Measurements from ENCODE around the gene IL20RB.
"Not testable (repeated sequence)": the region's sequence is repeated elsewhere in the genome, so short reads cannot be mapped to it uniquely, and the experiment has no call there.

Gene IL20RB

DNA sequence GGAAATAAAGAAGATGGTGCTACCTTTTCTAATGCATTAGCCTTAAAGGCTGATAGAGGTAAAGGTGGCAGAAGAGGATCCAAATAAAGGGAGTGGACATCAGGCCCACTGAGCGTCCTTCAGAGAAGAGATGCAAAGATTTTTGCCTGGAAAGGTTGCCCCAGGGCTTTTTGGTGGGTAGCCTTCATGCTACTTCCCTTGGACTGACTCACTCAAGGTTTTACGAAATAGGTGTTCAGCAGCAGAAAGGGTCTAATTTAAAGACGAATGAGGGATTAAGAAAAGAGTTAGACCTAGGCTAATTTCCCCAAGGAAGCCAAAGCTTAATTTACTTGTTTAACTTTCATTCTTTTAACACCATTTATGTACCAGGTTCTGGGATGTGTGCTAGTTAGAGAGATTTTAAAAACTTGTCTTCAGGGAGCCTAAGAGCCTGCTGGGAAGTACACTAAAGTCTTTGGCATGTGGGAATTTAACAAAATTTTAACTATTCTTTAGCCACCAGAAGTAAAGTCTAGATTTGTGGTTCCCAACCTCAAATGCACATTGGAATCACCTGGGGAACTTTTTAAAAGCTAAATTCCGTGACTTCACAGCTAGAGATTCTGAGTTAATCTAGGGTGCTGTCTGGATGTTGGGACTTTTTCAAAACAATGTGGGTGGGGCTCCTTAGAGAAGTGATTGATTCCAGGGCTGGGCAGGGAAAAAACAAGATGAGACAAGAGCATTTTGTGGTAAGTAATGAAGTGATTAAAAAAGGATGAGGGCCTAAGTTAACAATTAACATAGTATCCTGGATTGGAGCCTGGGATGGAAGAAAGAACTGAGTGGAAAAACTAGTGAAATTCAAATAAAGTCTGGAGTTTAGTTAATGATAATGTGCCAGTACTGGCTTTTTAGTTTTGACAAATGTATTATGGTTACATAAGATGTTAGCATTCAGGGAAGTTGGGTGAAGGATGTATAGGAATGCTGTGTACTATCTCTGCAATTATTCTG is 3.4 kb downstream of the IL20RB start:
- TF ChIP-seq, protein P1, sequence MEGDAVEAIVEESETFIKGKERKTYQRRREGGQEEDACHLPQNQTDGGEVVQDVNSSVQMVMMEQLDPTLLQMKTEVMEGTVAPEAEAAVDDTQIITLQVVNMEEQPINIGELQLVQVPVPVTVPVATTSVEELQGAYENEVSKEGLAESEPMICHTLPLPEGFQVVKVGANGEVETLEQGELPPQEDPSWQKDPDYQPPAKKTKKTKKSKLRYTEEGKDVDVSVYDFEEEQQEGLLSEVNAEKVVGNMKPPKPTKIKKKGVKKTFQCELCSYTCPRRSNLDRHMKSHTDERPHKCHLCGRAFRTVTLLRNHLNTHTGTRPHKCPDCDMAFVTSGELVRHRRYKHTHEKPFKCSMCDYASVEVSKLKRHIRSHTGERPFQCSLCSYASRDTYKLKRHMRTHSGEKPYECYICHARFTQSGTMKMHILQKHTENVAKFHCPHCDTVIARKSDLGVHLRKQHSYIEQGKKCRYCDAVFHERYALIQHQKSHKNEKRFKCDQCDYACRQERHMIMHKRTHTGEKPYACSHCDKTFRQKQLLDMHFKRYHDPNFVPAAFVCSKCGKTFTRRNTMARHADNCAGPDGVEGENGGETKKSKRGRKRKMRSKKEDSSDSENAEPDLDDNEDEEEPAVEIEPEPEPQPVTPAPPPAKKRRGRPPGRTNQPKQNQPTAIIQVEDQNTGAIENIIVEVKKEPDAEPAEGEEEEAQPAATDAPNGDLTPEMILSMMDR (IDR thresholded peaks at IDR 0.05; ENCODE audit: low read depth, low read length, missing control alignments) = no peak
- no peak overlapping the region for H3K4me3 ChIP-seq (ENCODE audit: low read depth, low read length)
- DNase-seq (ENCODE audit: low read depth) = no peak

DNA sequence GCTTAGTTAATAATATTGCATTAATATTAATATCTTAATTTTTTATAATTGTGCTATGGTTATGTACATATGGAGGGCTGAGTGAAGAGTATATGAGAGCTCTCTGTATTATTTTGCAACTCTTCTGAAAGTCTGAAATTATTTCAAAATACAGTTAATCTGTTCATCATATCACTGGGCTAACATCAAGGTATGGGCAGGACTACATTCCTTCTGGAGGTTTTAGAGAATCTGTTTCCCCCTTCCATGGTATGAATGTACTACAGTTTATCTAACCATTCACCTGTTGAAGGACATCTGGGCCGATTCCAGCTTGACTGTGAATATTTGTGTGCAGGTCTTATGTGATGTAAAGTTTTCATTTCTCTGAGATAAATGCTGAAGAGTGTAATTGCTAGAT is 5.1 kb downstream of the IL20RB start:
- TF ChIP-seq, protein P1 (IDR thresholded peaks at IDR 0.05; ENCODE audit: low read depth, low read length, missing control alignments) = no peak
- no peak for DNase-seq (ENCODE audit: low read depth)
- no peak overlapping the region for H3K4me3 ChIP-seq (ENCODE audit: low read depth, low read length)

DNA sequence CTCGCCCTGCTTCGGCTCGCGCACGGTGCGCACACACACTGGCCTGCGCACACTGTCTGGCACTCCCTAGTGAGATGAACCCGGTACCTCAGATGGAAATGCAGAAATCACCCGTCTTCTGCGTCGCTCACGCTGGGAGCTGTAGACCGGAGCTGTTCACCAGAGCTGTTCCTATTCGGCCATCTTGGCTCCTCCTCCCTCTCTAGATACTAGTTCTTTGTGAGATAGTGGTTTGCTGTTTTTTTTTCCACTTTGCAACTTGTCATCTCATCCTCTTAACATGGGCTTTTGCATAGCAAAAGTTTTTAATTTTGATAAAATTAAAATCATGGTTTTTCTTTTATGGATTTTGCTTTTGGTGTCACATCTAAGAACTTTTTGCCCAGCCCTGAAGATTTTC is 11.8 kb downstream of the IL20RB start:
- DNase-seq (ENCODE audit: low read depth); H3K4me3 ChIP-seq (ENCODE audit: low read depth, low read length): not testable (repeated sequence)

DNA sequence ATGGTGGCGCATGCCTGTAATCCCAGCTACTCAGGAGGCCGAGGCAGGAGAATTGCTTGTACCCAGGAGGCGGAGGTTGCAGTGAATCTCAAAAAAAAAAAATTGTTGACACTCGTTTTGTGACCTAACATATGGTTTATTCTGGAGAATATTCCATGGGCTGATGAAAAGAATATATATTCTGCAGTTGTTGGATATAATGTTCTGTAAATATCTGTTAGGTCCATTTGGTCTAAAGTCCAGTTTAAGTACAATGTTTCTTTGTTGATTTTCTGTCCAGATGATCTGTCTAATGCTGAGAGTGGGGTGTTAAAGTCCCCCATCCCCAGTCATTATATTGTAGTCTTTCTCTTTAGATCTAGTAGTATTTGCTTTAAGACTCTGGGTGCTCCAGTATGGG is 15.6 kb downstream of the IL20RB start:
- no peak for DNase-seq (ENCODE audit: low read depth)
- TF ChIP-seq, protein P1 (IDR thresholded peaks at IDR 0.05; ENCODE audit: low read depth, low read length, missing control alignments) = no peak
- H3K4me3 ChIP-seq (ENCODE audit: low read depth, low read length) = no peak overlapping the region

DNA sequence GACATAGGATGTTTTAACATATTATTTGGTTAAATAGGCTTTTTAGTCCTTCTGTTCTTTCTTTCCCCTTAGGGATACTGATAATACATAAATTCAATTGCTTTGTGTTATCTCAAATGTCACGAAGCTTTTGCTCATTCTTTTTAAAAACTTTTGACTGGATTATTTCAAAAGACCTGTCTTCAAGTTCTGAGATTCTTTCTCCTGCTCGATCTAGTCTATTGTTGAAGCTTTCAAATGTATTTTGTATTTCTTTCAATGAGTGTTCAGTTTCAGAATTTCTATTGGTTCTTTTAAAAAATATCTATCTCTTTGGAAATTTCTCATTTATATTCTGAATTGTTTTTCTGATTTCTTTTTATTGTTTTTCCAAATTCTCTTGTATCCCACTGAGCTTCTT is 16.9 kb downstream of the IL20RB start:
- no peak for DNase-seq (ENCODE audit: low read depth)
- TF ChIP-seq, protein P1 (IDR thresholded peaks at IDR 0.05; ENCODE audit: low read depth, low read length, missing control alignments) = no peak

DNA sequence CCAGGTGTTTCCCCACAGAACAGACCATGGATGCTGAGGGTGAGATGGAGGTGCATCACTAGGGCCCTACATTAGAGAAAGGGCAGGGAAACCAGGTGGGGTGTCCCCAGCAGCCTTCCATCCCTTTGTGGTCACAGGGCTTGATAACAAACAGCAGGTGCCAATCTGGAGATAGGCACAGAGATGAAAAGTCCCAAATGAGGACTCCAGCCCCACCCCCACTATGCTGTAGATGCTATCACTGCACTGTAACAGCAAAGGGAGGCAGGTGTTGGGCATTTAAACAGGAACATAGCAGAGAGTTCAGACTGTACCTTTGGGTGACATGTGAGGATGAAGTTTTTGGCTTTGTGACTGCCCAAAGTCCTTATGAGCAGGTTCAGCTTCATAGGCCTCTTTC is 21.4 kb downstream of the IL20RB start:
- no peak for DNase-seq (ENCODE audit: low read depth)
- no peak overlapping the region for H3K4me3 ChIP-seq (ENCODE audit: low read depth, low read length)
- TF ChIP-seq, protein P1 (IDR thresholded peaks at IDR 0.05; ENCODE audit: low read depth, low read length, missing control alignments) = no peak

More for the DNA sequence above, 16.9 kb downstream of the IL20RB start:
- no peak overlapping the region for H3K4me3 ChIP-seq (ENCODE audit: low read depth, low read length)

DNA sequence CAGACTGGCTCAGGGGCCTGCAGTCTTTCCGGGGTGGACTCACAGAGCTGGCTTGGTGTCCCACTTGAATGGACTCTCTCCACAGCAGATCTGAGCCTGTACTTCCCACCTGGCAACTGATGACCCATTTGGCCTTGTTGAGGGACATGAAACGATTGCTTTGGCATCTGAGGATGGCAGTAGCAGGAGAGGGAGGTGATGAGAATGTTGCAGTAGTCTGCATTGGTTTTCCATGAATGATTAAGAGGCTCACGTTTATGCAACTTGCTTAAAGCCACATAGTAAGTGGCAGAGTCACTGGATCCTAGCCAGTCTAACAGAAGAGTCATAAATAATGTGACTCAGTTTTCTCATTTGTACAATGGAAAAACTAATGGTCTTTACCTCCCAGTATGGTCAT is 21.9 kb downstream of the IL20RB start:
- DNase-seq (ENCODE audit: low read depth) = no peak
- no peak overlapping the region for H3K4me3 ChIP-seq (ENCODE audit: low read depth, low read length)
- TF ChIP-seq, protein P1 (IDR thresholded peaks at IDR 0.05; ENCODE audit: low read depth, low read length, missing control alignments) = no peak

All from GM12864 (cell line).